OCI-M2 (cell line): Measurements from ENCODE around the gene IFNGR1.
"Not testable (repeated sequence)": the region's sequence is repeated elsewhere in the genome, so short reads cannot be mapped to it uniquely, and the experiment has no call there.

ENCODE experiments used
- DNase-seq: peaks from one replicate; lab custom pipeline; 2025; ENCODE audit not compliant: unreplicated experiment; lab: John Stamatoyannopoulos, UW

IFNGR1 gene

DNA sequence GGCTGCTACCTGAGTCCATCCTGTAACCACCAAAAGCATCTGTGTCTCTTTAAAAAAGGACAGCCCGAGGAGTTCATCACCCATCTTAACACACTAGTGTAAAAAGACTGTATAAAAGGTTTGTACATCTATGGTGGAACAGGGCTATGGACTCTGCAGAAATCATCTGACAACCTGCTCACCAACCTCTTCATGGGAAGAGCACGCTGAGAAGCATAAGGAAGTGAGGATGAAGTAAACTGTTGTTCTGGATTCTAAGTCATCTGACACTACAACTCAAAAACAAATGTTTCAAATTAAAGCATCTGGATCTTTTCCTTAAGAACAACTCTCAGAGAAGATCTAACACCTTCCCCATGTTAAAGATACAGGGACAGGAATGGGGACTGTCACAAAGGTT lies 5.4 kb downstream of the IFNGR1 start:
- no peak for DNase-seq

DNA sequence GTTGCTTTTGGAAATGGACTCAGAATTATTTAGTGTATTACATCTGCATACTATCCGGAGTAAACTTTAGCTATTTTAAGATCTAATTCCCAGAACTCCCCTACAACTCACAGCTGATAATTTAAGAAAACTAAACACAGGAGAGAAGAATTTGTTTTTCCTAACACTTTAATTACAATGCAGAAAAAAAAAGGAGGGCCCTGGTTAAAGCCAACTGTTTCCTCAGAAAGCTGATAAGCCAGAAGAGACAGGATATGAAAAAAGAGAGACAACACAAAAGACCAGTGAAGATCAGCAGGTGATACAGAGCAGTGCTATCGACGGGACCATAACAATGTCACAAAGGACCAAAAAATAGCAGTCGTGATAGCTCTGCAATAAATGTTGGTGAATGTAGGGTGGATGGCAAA lies 5.8 kb downstream of the IFNGR1 start:
- no peak for DNase-seq

DNA sequence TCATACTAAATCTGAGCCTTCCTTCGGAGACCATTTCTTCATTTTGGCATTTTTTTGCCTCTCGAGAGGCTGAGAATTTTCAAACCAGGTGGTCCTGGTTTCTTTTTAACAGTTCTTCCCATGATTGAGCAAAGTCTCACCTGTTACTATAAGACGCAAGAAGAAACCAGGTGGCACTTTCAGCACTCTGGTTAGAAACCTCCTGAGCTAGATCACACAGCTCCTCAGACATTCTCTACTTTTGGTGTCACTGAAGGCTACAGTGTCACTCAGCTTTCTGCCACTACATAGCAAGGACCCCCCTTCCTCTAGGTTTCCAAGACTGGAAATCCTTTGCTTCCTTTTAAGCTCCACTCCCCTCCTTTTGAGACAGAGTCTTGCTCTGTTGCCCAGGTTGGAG lies 7.3 kb downstream of the IFNGR1 start:
- no peak for DNase-seq

DNA sequence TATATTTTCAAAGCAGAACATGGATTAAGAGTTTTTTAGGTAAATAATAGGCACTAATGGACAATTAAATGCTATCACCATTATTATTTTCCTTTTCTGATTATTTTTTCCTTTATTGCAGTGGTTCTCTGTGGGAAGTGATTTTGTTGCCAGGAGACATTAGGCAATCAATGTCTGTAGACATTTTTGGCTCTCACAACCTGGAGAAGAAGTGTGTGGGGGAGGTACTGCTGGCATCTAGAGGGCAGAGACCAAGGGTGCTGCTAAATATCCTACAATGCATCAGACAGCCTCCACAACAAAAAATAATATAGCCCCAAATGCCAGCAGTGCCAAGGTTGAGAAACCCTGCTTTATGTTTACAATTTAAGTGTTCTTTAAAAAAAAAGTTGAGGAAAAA lies 8.3 kb downstream of the IFNGR1 start:
- no peak for DNase-seq

DNA sequence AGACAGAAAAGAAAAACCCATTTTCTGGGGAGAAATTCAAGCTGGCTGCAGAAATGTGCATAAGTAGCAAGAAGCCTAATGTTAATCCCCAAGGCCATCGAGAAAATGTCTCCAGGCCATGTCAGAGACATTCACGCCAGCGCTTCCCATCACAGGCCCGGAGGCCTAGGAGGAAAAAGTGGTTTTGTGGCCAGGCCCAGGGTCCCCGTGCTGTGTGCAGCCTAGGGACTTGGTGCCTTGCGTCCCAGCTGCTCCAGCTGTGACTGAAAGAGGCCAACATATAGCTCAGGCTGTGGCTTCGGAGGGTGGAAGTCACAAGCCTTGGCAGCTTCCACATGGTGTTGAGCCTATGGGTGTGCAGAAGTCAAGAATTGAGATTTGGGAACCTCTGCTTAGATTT lies 10.9 kb downstream of the IFNGR1 start:
- DNase-seq, result no peak

DNA sequence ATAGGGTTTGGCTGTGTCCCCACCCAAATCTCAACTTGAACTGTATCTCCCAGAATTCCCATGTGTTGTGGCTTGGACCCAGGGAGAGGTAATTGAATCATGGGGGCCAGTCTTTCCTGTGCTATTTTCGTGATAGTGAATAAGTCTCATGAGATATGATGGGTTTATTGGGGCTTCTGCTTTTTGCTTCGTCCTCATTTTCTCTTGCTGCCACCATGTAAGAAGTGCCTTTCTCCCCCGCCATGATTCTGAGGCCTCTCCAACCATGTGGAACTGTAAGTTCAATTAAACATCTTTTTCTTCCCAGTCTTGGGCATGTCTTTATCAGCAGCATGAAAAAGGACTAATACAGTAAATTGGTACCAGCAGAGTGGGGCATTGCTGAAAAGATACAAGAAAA lies 11.7 kb downstream of the IFNGR1 start:
- DNase-seq, result not testable (repeated sequence)

DNA sequence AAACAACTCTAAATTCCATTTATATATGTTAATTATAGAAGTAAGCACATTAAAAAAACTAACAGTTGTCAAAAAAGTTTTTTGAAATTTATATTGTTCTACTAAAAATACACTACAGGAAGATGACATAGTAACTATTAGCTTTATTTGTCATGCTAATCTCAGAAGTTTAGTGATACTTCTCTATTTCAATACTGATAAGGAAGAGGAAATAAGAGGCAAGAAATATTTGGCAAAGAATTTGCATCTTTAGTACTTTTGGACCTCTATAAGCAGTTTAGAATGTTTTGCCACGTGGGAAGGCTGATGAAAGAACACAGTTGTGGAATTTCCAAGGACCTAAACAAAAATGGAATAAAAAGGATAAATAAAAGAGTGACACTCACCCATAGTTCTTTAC lies 12.6 kb downstream of the IFNGR1 start:
- no peak for DNase-seq

DNA sequence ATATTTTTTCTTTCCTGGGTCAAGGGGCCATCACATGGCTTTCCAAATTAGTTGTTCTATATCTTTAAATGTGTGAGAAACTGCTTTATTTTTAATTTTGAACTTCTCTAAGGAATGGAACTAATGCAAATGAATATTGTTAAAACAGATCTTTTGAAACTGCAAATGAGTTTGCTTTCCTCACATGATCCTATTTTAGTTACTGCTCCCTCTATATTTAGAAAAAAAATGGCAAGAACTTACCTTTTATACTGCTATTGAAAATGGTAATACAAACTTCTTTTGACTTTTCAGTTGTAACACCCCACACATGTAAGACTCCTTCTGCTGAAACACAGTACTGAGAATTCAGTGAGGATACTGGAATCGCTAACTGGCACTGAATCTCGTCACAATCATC lies 15.9 kb downstream of the IFNGR1 start:
- DNase-seq, result no peak

DNA sequence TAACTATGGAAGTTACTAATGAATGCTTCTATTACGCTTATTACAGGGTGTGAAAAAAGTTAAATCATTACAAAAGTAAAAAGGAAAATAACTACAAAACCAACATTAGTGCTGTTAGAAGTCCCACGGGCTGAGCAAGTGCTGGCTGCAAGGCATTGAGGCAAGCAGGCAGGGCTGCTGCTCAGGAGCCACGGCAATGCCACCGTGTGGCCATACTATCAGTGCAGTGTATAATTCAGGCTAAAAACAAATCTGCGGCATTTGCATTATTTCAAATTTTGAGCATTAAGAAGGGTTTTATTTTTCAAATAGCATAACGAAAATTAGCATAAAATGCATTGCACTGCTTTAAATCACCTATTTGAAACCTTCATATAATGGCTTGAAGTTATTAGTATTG lies 17.1 kb downstream of the IFNGR1 start:
- no peak for DNase-seq

DNA sequence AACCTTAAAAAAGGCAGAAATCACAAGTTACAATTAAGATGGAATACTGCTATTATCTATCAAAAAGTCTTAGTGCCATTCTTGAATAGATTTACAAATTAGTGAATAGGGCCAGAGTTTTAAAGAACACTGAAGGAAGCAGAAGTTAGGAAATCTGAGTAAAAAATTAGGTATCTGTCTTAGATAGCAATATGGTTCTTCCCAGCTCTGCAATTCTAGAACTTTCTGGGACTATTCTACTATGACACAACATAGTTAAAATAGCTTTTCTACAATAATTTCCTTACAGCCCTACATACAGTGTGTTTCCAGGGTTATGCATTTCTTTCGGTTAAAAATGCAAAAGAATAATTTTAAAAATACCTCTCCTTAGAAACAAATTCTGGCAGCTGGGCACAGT lies 18.2 kb downstream of the IFNGR1 start:
- no peak for DNase-seq

DNA sequence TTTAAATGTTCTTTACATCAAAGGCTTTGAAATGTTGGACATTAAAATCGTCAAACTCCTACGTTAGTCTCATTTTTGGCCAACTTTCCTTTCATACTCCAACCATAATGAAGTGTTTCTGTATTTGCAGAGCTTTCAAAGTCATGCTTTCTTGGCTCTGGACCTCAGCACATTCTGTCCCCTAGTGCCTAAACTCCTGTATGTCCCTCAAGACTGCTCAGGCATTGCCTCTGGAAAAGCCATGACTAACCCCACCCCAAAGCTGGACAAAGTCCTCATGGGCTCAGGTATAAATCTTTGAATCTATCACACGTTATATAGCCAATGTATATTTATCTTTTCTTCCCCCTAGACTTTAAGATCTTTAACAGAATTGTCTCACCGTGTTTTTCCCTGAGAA lies 18.9 kb downstream of the IFNGR1 start:
- no peak for DNase-seq

DNA sequence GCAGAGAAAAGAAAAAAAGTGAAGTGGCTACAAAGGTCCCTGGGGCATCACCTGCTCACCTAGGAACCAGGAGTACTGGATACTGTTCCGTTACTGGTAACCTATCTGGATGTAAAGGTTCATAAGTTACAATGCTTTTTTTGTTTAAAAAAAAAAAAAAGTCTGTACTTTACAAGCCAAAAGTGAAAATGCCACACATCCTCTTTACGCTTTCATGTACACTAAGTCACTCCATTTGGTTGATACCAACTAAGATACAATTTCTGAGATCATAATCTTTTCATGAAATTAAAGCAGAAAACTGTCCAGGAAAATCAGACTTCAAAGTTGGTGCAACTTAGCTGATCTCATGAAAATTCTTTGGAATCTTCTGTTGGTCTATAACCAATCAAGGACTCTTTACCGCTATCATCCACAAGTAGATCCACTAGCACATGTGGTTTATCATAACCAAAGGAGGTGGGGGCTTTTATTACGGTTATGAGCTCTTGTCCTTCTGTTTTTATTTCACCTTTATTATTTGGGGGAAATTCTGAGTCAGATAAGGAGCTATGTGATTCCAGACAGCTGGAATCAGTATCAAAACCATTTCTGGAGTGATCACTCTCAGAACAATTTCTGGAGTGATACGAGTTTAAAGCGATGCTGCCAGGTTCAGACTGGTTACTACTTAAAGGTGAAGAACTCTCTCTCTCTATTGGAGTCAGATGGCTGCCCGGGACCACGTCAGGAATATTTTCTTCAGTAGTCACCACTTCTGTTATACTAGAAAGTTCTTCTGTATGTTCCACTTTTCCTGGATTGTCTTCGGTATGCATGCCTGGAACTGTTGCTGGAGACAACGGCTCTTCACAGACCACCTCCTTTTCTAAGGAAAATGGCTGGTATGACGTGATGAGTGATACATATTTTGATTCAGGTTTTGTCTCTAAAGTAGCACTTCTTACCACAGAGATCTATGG lies 21.2 kb downstream of the IFNGR1 start:
- no peak for DNase-seq

DNA sequence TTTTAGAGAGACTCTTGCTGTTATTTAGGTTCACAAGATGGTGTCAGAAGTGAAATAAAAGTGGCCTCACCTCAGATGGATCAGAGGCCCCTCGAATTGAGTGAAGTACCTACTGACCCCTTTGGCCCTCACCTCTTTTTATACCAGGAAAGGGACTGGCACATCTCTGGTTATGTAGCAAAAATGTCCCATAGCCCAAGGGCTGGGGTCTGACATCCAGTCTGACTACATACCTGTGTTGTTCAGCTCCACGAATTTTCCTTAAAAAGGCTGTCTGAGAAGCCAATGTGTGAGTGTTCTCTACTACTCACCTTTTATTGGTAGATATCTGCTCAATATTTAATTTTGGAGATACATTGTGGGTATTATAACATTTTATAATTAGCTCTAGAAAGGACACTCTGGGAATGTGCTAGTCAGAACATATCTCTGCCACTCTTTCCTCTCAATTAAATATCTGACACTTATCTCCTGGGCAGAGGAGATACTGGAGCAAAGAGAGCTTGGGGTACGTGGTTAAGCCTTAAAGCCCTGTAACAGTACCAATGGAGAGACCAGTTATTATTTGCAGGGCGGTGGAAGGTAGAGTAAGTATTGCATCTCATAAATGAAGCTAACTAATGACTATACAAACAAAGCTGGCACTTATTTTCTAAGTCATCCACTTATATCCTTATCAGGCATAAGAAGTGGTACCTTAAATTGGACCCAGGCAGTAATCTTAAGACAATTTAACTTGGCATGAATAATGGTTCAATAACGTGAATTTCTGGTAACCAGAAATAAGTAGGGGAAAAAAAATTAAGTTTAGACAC lies 25.7 kb downstream of the IFNGR1 start:
- DNase-seq, result no peak

DNA sequence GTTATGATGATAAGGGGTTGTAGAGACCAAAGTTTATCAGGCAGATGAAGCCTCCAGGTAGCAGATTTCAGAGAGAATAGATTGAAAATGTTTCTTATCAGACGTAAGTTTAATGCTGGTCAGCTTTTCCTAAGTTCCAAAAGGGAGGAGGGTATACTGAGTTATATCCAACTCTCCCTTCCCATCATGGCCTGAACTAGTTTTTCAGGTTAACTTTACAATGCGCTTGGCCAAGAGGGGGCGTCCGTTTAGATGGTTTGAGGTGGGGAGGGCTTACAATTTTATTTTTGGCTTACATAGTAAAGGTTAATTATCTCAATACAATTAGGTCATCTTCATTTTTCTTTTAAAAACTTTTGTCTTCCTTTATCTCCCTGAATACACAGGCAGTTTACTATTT lies 26.4 kb downstream of the IFNGR1 start:
- no peak for DNase-seq

DNA sequence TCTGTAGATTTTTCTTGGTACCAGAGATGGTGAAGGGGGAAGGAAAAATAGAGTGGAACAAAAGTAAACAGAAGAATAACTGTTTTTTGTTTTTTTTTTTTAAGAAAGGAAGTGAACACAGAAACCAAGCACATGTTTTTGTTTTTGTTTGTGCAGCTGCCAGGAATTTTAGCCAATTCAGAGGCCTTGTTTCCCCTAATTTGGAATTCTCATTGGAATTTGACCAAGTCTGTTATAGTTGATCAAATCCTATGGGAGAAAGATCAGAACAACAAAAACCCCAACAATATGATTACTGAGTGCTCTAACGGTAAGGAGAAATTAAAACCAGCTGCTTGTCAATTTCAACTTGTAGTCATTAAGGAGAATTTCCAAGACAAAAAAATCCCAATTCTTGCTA lies 27.5 kb downstream of the IFNGR1 start:
- DNase-seq, result no peak

DNA sequence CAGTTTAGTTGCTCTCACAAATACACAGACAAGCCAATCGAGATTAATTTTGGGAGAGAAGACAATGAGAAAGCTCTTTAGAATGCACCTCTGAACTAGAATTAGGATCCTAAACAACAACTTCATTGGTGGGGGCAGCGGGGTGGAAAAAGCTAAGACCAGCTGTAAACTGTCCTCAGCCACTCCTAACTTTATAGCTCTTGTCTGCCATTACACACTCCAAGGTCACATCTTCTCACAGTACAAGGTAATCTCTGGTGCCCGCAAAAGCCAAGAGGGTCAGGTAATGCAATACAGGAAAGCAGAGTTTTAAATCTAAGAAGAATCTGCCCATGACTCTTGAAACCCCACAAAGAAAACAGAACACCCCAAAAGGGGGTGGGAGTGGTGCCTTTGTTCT lies 27.9 kb downstream of the IFNGR1 start:
- no peak for DNase-seq

DNA sequence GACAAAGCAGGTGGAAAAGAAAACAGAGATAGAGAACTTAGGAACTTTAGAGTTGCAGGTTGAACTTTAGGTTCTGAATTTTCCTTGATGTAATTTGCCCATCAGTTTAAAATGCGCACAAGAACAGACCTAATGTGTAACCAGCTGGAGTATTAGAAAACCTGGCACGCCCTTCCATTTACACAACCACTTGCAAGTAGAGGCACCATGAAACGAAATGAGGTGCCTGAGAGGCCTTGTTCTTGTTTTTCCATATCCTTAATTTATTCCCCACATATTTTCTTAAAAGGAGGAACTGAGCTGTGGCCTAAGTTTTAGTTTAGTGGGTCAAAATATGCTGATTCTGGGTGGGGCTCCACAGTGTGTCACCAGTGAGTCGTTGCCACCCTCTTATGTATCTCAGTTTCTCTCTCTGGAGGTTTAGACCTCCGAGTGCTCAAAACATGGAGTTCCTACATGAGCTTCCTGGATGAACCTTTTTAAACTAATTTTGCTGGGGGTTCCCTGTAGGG lies 28.5 kb downstream of the IFNGR1 start:
- DNase-seq, result no peak

DNA sequence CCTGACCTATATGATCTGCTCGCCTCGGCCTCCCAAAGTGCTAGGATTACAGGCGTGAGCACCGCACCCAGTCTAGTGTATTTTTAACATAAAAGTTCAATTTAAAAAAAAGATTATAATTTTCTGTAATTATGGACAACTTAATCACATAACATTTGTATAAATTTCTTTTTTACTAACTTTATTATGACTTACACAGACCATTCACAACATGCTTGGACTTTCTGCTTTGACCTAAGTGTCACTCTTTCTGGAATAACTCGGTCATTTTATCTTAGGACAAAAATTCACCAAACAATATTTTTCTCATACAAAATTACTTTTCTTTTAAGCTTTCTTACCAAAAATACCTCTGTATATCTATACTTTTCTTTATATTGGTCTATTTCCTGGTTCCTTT lies 30.3 kb downstream of the IFNGR1 start:
- no peak for DNase-seq

DNA sequence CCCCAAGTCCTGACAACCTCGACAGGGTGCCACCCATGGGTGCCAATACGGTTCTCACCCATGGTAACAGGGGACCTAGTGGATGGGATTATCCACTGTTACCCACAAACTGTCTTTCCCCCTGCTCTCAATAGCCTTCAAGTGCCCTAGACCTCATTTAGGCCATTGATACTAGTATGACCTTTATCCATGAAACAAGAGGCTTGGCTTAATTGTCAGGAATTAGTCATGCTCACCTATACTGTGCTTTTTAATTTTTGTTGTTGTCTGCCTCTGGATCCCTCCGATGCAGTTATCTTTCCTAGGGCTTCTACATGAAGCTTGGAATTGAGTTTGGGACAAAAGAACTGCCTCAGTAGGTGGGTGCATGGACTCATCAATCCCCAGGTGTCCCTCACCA lies 33.9 kb downstream of the IFNGR1 start:
- DNase-seq, result no peak

DNA sequence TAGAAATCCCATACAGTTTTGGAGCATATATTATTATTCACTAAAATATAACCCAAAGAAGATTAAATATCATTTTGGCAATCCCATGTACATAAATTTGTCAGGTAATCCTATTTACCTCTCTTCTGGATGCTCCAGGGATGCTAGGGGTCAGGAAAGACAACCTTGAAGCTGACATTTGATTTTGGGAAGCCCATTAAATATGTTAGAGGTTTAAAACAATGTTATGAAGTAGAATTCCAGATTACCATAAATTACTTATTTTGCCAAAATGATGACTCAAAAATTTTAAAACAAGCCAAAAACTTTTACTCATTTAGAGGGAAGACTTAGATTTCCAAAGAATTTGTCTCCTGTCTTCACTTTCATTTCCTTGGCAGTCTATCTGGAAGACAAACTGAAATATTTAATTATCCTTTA lies 36.5 kb downstream of the IFNGR1 start:
- DNase-seq, result no peak

DNA sequence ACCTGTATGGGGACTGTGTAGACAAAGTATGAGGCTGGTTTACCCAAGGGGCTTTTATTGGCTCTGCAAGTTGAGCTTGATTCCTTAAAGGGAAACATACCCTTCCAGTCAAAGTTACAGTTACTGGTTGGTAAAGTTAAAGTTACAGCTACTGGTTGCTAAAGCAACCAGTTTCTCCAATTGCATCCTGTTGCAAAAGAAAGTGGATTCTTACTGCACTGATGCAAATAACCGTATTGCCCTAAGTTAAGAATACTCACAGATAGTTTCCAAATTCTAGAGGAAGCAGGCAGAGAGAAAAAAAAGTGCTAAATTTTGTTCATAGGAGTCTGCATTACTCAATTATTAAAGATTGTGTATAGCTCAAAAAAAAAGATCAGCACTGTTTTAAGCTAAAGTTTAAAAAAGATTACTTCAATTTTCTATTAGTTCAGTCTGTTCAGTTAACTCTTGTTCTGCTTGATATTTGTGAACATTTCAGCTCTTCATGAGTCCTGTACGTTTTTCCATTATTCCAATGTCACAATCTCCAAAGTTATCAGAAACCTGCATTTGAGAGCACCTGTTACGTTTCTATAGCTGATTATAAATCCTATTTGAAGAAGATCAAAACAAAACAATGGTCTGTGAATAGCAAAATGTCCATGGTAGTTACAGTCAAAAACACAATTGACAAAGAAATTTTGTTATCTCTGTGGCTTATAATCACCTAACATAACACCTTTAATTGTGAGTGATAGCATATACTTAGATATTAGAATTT lies 37.1 kb downstream of the IFNGR1 start:
- DNase-seq, result no peak
